RWPE1 (cell line): Measurements from ENCODE around the gene TSPAN14.
"Not testable (repeated sequence)": the region's sequence is repeated elsewhere in the genome, so short reads cannot be mapped to it uniquely, and the experiment has no call there.

ENCODE experiments used
- CTCF ChIA-PET: fragments of 350-600 bp; sonication (Branson Sonifier 250); formaldehyde crosslinking; extraction: SDS; loops from one replicate; lab custom pipeline; 2021; lab: Yijun Ruan, JAX
- POLR2A ChIA-PET: fragments of 400-600 bp; formaldehyde crosslinking; extraction: SDS; loops from one replicate; lab custom pipeline; 2020; ENCODE audit warnings: antibody characterized with exemption; ENCODE audit not compliant: low non-redundant PET; lab: Yijun Ruan, JAX
- DNase-seq: peaks from one replicate; pipeline ENCODE4 v3.0.0; 2012; ENCODE audit warnings: low spot score
- H3K27ac ChIP-seq: fragments of 450-650 bp; 2 replicates; pipeline ENCODE4 v1.5.1; 2017
- TF ChIP-seq, protein P1 (sequence below): fragments of 450-650 bp; conservative IDR thresholded peaks from 2 replicates; pipeline ENCODE4 v1.5.1; 2017; ENCODE audit warnings: low read depth, mild to moderate bottlenecking

The TSPAN14 gene

DNA sequence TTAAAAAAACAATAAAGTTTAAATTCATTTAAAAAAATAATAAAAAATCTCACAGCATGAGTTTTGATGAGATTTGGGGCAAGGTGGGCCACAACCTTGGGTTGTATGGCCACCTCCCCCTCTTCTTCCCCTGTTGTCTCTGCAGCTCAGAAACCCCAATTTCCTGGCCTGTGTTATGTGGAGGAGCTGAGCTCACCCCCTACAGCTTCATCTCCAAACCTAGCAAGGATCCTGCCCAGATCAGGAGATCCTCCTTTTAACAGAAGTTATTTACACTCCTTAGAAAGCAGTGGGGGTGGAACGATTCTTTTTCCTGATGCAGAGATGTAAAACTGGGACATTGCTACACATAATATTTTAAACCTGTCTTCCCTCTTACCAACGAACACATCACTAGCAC lies 76.7 kb downstream of the TSPAN14 start:
- no peak for DNase-seq
- POLR2A ChIA-PET = no interaction called here
- no peak overlapping the region for H3K27ac ChIP-seq
- TF ChIP-seq, protein P1, sequence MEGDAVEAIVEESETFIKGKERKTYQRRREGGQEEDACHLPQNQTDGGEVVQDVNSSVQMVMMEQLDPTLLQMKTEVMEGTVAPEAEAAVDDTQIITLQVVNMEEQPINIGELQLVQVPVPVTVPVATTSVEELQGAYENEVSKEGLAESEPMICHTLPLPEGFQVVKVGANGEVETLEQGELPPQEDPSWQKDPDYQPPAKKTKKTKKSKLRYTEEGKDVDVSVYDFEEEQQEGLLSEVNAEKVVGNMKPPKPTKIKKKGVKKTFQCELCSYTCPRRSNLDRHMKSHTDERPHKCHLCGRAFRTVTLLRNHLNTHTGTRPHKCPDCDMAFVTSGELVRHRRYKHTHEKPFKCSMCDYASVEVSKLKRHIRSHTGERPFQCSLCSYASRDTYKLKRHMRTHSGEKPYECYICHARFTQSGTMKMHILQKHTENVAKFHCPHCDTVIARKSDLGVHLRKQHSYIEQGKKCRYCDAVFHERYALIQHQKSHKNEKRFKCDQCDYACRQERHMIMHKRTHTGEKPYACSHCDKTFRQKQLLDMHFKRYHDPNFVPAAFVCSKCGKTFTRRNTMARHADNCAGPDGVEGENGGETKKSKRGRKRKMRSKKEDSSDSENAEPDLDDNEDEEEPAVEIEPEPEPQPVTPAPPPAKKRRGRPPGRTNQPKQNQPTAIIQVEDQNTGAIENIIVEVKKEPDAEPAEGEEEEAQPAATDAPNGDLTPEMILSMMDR = no peak
- CTCF ChIA-PET = interaction anchor here (1.4 to 1.5 kb wide), 2 partner anchors 86 to 102 kb away, joined by 3 to 5 read pairs; no protein-coding TSS in a partner anchor

DNA sequence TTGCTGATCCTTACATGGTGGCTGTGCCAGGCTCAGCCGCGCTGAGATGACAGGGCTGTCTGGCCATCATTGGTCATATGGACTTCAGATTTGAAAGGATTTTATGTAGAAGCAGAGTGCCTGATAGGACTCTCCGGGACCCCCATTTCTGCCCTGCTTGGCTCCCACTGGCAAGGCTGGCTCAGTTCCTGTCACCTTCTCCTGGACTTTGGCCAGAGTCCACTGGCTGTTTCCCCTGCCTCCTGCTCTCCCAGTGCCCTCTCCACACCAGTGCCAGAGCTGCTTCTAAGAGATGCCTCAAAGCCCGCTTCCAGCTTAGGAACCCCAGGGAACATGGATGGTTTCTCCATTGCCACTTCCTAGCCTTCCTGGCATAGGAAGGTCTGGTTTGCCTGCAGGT lies 78.5 kb downstream of the TSPAN14 start:
- ChIA-PET CTCF (no interaction called here), POLR2A (no interaction called here)
- TF ChIP-seq, protein P1 = no peak
- H3K27ac ChIP-seq = no peak overlapping the region
- DNase-seq = no peak

- H3K27ac ChIP-seq, CTCF ChIA-PET, POLR2A ChIA-PET, DNase-seq: not testable (repeated sequence)
Observed at GRCh38 chr10:80534059-80534458, 79.9 kb downstream of the TSPAN14 start.

DNA sequence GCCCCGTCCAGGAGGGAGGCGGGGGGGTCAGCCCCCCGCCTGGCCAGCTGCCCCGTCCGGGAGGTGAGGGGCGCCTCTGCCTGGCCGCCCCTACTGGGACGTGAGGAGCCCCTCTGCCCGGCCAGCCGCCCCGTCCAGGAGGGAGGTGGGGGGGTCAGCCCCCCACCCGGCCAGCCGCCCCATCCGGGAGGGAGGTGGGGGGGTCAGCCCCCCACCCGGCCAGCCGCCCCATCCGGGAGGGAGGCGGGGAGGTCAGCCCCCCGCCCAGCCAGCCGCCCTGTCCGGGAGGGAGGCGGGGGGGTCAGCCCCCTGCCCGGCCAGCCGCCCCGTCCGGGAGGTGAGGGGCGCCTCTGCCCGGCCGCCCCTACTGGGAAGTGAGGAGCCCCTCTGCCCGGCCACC lies 80.5 kb downstream of the TSPAN14 start:
- POLR2A ChIA-PET, H3K27ac ChIP-seq, CTCF ChIA-PET, DNase-seq: not testable (repeated sequence)

GRCh38 chr10:80535671-80536360 lies 81.7 kb downstream of the TSPAN14 start:
- DNase-seq = peak; percentile 86
- ChIA-PET POLR2A (no interaction called here), CTCF (interaction anchor here (0.7 kb wide), 1 partner anchor 124 kb away, joined by 3 read pairs; no protein-coding TSS in a partner anchor)
- peak overlapping the region; percentile 60 for H3K27ac ChIP-seq
- TF ChIP-seq, protein P1 = peak; percentile 85

GRCh38 chr10:80536361-80536835 lies 82.3 kb downstream of the TSPAN14 start:
- peak overlapping the region; percentile 60 for H3K27ac ChIP-seq
- CTCF ChIA-PET = interaction anchor here (0.7 to 1.2 kb wide), 2 partner anchors 92 to 123 kb away, joined by 3 to 4 read pairs; no protein-coding TSS in a partner anchor
- POLR2A ChIA-PET = no interaction called here
- TF ChIP-seq, protein P1 = no peak
- no peak for DNase-seq

DNA sequence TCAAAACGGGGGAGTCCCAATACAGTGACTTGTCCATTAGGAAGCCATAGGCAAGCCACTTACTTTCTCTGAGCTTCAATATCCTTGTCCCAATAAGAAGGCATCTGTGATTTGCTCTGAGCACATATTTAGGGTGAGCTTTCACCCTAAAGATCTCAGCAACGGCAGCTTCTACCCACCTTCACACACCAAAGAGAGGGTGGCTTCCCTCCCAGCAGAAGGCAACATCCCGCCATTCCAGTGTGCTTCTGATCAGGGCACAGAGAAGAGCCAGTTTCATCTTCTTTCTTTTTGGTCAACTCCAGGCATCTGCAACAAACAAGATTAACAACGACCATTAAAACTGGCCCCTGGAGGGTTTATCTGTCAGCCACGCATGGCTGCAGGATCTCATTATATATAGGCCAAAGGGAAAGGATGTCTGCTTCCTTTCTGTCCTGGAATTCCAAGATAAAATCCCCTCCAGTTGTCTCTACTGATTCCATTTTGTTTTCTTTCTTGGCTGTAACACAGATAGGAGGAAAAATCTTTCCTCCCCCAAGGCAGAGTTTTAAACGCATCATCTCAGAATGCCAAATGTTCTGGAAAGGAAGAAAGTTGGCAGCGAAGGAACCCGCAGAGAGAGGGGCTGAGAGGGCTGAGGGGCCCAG lies 83.1 kb downstream of the TSPAN14 start:
- no peak overlapping the region for H3K27ac ChIP-seq
- ChIA-PET POLR2A (no interaction called here), CTCF (interaction anchor here (0.6 to 1.2 kb wide), 2 partner anchors 93 to 258 kb away, joined by 3 to 4 read pairs; no protein-coding TSS in a partner anchor)
- DNase-seq = no peak
- TF ChIP-seq, protein P1 = no peak
